Stimulated activated CD8-positive, alpha-beta memory T cell treated with anti-CD3 and anti-CD28 coated beads, Interleukin-4, amount 100 ng/mL, for 48 hours (primary cell): Measurements from ENCODE around the gene ARHGAP23.
"Not testable (repeated sequence)": the region's sequence is repeated elsewhere in the genome, so short reads cannot be mapped to it uniquely, and the experiment has no call there.

Source experiments
- DNase-seq: peaks from one replicate; pipeline ENCODE4 v3.0.0-alpha.2; 2020

The ARHGAP23 gene

GRCh38 chr17:38421171-38421841 lies 7.0 kb upstream of the ARHGAP23 start:
- no peak for DNase-seq

- DNase-seq: no peak
These were observed 6.1 kb upstream of the ARHGAP23 start for GRCh38 chr17:38421871-38422827.

GRCh38 chr17:38424297-38424972 lies 3.8 kb upstream of the ARHGAP23 start:
- no peak for DNase-seq

- DNase-seq: no peak
These were observed 3.2 kb upstream of the ARHGAP23 start for GRCh38 chr17:38425031-38425430.

GRCh38 chr17:38425744-38426143 lies 2.5 kb upstream of the ARHGAP23 start:
- no peak for DNase-seq

GRCh38 chr17:38426441-38426840 lies 1.8 kb upstream of the ARHGAP23 start:
- no peak for DNase-seq

GRCh38 chr17:38427160-38427949 lies 909 bp upstream of the ARHGAP23 start:
- no peak for DNase-seq

- DNase-seq: no peak
These were observed 543 bp downstream of the ARHGAP23 start for GRCh38 chr17:38428643-38429371.

- DNase-seq: no peak
These were observed 1.3 kb downstream of the ARHGAP23 start for GRCh38 chr17:38429476-38430100.

- no peak for DNase-seq
These were observed 2.1 kb downstream of the ARHGAP23 start for GRCh38 chr17:38430316-38430715.

- no peak for DNase-seq
These were observed 2.6 kb downstream of the ARHGAP23 start for GRCh38 chr17:38430822-38431221.

GRCh38 chr17:38431346-38432145 lies 3.3 kb downstream of the ARHGAP23 start:
- DNase-seq: no peak

- DNase-seq: no peak
These were observed 6.0 kb downstream of the ARHGAP23 start for GRCh38 chr17:38434178-38434665.

GRCh38 chr17:38435795-38436194 lies 7.5 kb downstream of the ARHGAP23 start:
- no peak for DNase-seq

- no peak for DNase-seq
These were observed 8.1 kb downstream of the ARHGAP23 start for GRCh38 chr17:38436386-38436785.

- DNase-seq: not testable (repeated sequence)
These were observed 9.0 kb downstream of the ARHGAP23 start for GRCh38 chr17:38437313-38437712.

- DNase-seq: no peak
These were observed 11.2 kb downstream of the ARHGAP23 start for GRCh38 chr17:38439436-38439835.

- DNase-seq: no peak
These were observed 12.5 kb downstream of the ARHGAP23 start for GRCh38 chr17:38440614-38441397.

GRCh38 chr17:38441429-38442061 lies 13.3 kb downstream of the ARHGAP23 start:
- no peak for DNase-seq
